Thymus (tissue), 11 donors: ENCODE measurements around the gene CYB561D1. TPM values are rescaled to one million over a fixed set of nuclear protein-coding genes. Genes with fewer than 3 reads are reported as not detected.

Experiments
- DNase-seq, 9 donors: peaks; one replicate each; pipeline ENCODE4 v3.0.0-alpha.2; 2013; ENCODE audit warnings: low spot score in 9 of 9, low read depth in 6 of 9, missing footprints in 1 of 9
- H3K27ac ChIP-seq, 2 donors: one replicate each; pipeline ENCODE4 v1.5.1; 2013; ENCODE audit warnings: control low read depth in 1 of 2, low read depth in 1 of 2, low read length in 1 of 2, mild to moderate bottlenecking in 1 of 2, moderate library complexity in 1 of 2
- H3K27me3 ChIP-seq, 2 donors: one replicate each; pipeline ENCODE4 v1.5.1; 2013; ENCODE audit warnings: low read length in 1 of 2; ENCODE audit not compliant: control insufficient read depth in 2 of 2, insufficient read depth in 1 of 2
- H3K36me3 ChIP-seq, 2 donors: one replicate each; pipeline ENCODE4 v1.5.1; 2013; ENCODE audit warnings: low read length in 1 of 2, mild to moderate bottlenecking in 1 of 2, moderate library complexity in 1 of 2; ENCODE audit not compliant: control insufficient read depth in 2 of 2, insufficient read depth in 2 of 2
- H3K4me1 ChIP-seq, 2 donors: one replicate each; pipeline ENCODE4 v1.5.1; 2013; ENCODE audit warnings: low read length in 2 of 2; ENCODE audit not compliant: control insufficient read depth in 2 of 2, insufficient read depth in 2 of 2
- H3K4me3 ChIP-seq, 2 donors: one replicate each; pipeline ENCODE4 v1.5.1; 2013; ENCODE audit warnings: low read length in 2 of 2, control low read depth in 1 of 2, mild to moderate bottlenecking in 1 of 2
- H3K9me3 ChIP-seq, 2 donors: one replicate each; pipeline ENCODE4 v1.5.1; 2013; ENCODE audit warnings: low read length in 1 of 2, mild to moderate bottlenecking in 1 of 2; ENCODE audit not compliant: control insufficient read depth in 2 of 2, insufficient read depth in 1 of 2
- WGBS: extraction: QIAGEN DNeasy Blood & Tissue Kit; methylation state at CpG from one replicate; pipeline ENCODE4 v1.1.7; 2013; 5-methylcytosine and 5-hydroxymethylcytosine counted together
- polyA plus RNA-seq: library from polyadenylated mRNA; stranded (reverse); fragments of 200-250 nt; gene quantifications from one replicate; pipeline ENCODE4 v1.2.3, GENCODE V29; 2013
- total RNA-seq: library from RNA; stranded (reverse); fragments of 120-200 nt; gene quantifications from one replicate; pipeline ENCODE4 v1.2.4, GENCODE V29; 2013
- donor health status: healthy.

The CYB561D1 gene
- total and polyA plus RNA-seq, 2 donors, result 3.3 to 9.4 TPM

DNA sequence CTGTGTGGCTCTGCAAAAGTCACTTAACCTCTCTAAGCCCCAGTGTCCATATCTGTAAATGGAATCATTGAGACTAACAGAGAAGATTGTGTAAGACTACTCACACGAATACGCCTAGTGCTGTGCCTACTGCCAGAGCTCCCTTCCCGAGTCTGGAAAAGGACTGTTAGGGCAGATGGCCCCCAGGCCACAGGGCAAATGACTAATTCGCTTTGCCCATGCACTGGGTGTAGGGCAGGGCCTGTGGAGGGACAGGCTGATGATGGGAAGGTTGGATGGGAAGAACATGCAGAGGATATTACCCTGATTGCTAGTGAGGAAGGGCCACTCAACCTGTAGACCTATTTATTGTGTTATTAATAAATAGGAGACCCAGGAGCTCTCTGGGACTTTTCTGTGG is 41.6 kb downstream of the CYB561D1 start:
- DNase-seq, result no peak
- Histone ChIP-seq H3K36me3 (no peaks in the 10 kb centered on the region), H3K4me1 (peaks cover 4 to 25% of the 10 kb centered on the region in 2 donors), H3K4me3 (no peak overlapping the region), H3K27me3 (peaks cover 0 to 4% of the 10 kb centered on the region in 2 donors), H3K9me3 (no peaks in the 10 kb centered on the region), H3K27ac (no peak overlapping the region)
- 89% methylated on average over 4 of the region's 4 CpGs for WGBS

DNA sequence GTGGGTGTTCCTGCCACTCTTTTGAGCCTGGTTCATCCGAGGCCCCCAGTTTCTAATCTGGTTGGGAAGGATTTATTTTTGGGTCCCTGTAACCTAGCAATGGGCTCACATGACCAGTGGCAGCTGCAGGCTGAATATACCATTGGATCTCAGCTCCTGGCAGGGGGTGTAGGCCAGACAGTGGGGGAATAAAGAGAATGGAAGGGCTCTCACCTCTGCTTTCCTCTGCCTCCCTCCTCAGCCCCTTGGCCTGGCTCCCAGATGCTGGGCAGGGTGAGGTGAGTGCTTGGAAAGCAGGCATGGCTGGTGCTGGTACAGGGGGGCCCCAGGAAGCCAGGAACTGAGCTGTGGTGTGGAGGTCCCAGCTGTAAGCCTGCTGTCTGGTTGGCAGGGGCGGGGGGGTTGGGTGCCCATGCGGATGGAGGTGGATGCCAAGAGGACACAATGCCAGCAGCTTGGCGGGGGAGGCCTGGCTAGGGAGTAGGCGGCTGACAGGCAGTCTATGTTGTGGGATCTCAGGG is 42.1 kb downstream of the CYB561D1 start:
- 84% methylated on average over 5 of the region's 5 CpGs for WGBS

DNA sequence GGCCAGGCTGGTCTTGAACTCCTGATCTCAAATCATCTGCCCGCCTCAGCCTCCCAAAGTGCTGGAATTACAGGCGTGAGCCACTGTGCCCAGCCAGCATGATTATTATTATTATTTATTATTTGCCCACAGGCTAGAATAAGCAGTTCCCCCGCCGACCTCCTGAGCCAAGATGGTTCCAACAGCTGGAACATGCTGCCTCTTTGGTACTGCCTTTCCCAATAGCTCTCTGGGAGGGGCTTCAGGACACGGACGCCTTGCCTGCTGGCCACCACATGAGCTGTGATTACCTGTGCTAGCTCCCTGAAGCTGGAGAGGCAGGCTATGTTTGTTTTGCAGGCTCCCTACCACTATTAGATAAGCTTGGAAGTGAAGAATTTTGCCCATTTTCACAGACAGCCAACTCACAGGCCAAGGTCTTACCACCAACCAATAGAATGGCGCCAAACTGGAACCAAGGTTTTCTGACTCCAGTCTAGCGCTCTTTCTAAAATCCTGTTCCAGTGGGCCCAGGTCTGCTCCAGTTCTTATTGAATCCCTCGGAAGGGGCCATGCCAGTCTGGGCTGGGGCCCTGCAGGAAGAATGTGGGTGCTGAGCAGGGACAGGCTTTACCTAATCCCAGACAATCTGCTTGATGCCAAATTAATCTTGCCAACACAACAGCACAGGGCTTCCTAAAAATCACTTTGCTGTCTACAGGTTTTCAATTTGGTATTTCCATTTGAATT is 43.7 kb downstream of the CYB561D1 start:
- WGBS, result 98% methylated on average over 9 of the region's 9 CpGs
- peaks cover 0 to 4% of the 10 kb centered on the region in 2 donors for H3K27me3 ChIP-seq

More for the DNA sequence above, 42.1 kb downstream of the CYB561D1 start:
- Histone ChIP-seq H3K4me3 (no peak overlapping the region), H3K36me3 (no peaks in the 10 kb centered on the region), H3K9me3 (no peaks in the 10 kb centered on the region), H3K4me1 (peaks cover 4 to 19% of the 10 kb centered on the region in 2 donors), H3K27ac (no peak overlapping the region), H3K27me3 (peaks cover 0 to 4% of the 10 kb centered on the region in 2 donors)
- no peak for DNase-seq

GRCh38 chr1:109538827-109539555 is 45.1 kb downstream of the CYB561D1 start:
- 96% methylated on average over 9 of the region's 9 CpGs for WGBS
- no peaks in the 10 kb centered on the region for H3K36me3 ChIP-seq
- no peaks in the 10 kb centered on the region for H3K9me3 ChIP-seq
- no peak overlapping the region for H3K4me3 ChIP-seq
- H3K4me1 ChIP-seq, result no peaks in the 10 kb centered on the region
- no peak overlapping the region for H3K27ac ChIP-seq
- no peak for DNase-seq
- H3K27me3 ChIP-seq, result peaks cover 0 to 4% of the 10 kb centered on the region in 2 donors

More for the DNA sequence above, 43.7 kb downstream of the CYB561D1 start:
- no peaks in the 10 kb centered on the region for H3K9me3 ChIP-seq
- no peak for DNase-seq
- H3K36me3 ChIP-seq, result no peaks in the 10 kb centered on the region
- peaks cover 0 to 3% of the 10 kb centered on the region in 2 donors for H3K4me1 ChIP-seq
- no peak overlapping the region for H3K27ac ChIP-seq
- no peak overlapping the region for H3K4me3 ChIP-seq

- no peak within 1 kb of the TSS for H3K4me3 ChIP-seq
- H3K27ac ChIP-seq, result no peak within 1 kb of the TSS
- no peaks in the 10 kb centered on the region for H3K36me3 ChIP-seq
- peaks cover 0 to 4% of the 10 kb centered on the region in 2 donors for H3K27me3 ChIP-seq
- no peaks in the 10 kb centered on the region for H3K4me1 ChIP-seq
- no peak for DNase-seq
- 87% methylated on average over 7 of the region's 7 CpGs for WGBS
- no peaks in the 10 kb centered on the region for H3K9me3 ChIP-seq
Observed at GRCh38 chr1:109539676-109540075, 45.8 kb downstream of the CYB561D1 start, which contains the start of gene GPR61. TSS of gene GPR61 (plus strand) at chr1:109539872. CDS start at chr1:109543023, 3,151 bp downstream.

- Histone ChIP-seq H3K4me3 (no peak overlapping the region), H3K27me3 (peaks cover 0 to 4% of the 10 kb centered on the region in 2 donors), H3K27ac (no peak overlapping the region), H3K4me1 (no peaks in the 10 kb centered on the region), H3K9me3 (no peaks in the 10 kb centered on the region), H3K36me3 (no peaks in the 10 kb centered on the region)
- no peak for DNase-seq
- WGBS, result 97% methylated on average over 3 of the region's 3 CpGs
Observed at GRCh38 chr1:109541102-109541501, 47.2 kb downstream of the CYB561D1 start.

- Histone ChIP-seq H3K4me3 (no peak overlapping the region), H3K27me3 (peaks cover 0 to 4% of the 10 kb centered on the region in 2 donors), H3K9me3 (no peaks in the 10 kb centered on the region), H3K36me3 (no peaks in the 10 kb centered on the region), H3K27ac (no peak overlapping the region), H3K4me1 (peaks cover 10% of the 10 kb centered on the region in 2 donors)
- no peak for DNase-seq
- whole genome bisulfite sequencing, result 94% methylated on average over 10 of the region's 10 CpGs
Observed at GRCh38 chr1:109542657-109543056, 48.8 kb downstream of the CYB561D1 start.

GRCh38 chr1:109543283-109543987 is 49.5 kb downstream of the CYB561D1 start:
- H3K36me3 ChIP-seq, result no peaks in the 10 kb centered on the region
- H3K4me3 ChIP-seq, result no peak overlapping the region
- peaks cover 0 to 4% of the 10 kb centered on the region in 2 donors for H3K27me3 ChIP-seq
- no peak overlapping the region for H3K27ac ChIP-seq
- WGBS, result 92% methylated on average over 24 of the region's 24 CpGs
- no peaks in the 10 kb centered on the region for H3K9me3 ChIP-seq
- peaks cover 10% of the 10 kb centered on the region in 2 donors for H3K4me1 ChIP-seq
- DNase-seq, result no peak
